ENCODE data around the gene CMTM1.

DNA sequence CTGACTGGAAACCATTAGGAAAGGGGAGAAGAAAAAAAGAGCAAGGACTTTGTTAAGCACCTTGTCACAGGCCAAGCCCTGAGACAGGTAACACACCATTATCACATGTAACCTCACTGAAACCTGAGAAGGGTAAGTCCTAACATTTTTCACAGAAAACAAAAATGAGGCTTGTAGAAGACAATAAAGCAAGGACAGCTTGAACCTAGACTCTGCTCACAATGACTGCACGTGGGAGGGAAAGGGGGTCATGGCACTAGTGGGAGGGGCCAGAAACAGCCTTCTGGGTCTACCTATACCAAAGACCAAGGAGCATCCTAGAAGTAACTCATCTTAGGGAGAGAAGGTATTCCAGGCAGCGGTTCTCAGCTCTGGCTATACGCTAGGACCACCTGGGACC lies 23.8 kb upstream of the CMTM1 start:
- TF ChIP-seq, protein P1, sequence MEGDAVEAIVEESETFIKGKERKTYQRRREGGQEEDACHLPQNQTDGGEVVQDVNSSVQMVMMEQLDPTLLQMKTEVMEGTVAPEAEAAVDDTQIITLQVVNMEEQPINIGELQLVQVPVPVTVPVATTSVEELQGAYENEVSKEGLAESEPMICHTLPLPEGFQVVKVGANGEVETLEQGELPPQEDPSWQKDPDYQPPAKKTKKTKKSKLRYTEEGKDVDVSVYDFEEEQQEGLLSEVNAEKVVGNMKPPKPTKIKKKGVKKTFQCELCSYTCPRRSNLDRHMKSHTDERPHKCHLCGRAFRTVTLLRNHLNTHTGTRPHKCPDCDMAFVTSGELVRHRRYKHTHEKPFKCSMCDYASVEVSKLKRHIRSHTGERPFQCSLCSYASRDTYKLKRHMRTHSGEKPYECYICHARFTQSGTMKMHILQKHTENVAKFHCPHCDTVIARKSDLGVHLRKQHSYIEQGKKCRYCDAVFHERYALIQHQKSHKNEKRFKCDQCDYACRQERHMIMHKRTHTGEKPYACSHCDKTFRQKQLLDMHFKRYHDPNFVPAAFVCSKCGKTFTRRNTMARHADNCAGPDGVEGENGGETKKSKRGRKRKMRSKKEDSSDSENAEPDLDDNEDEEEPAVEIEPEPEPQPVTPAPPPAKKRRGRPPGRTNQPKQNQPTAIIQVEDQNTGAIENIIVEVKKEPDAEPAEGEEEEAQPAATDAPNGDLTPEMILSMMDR (IDR thresholded peaks at IDR 0.05; ENCODE audit: poor library complexity) = no peak
- no peak for TF ChIP-seq EZH2 (IDR thresholded peaks at IDR 0.05; ENCODE audit: borderline replicate concordance)

All from hepatocyte (in vitro differentiated cells).